A549 (cell line): ENCODE data around the gene SLFN5.
"Not testable (repeated sequence)": the region's sequence is repeated elsewhere in the genome, so short reads cannot be mapped to it uniquely, and the experiment has no call there.

Source experiments
- JUNB ChIP-seq: fragments of >200 bp; sonication (Bioruptor Twin); formaldehyde crosslinking; IDR thresholded peaks from 2 replicates; pipeline ENCODE4 v1.6.1; 2016
- MAX ChIP-seq: IDR thresholded peaks from 2 replicates; pipeline ENCODE4 v1.6.1; 2012
- POLR2A ChIP-seq: IDR thresholded peaks from 2 replicates; pipeline ENCODE4 v1.6.1; 2012; ENCODE audit warnings: mild to moderate bottlenecking, low read length
- REST ChIP-seq: fragments of 200-600 bp; sonication (generic); IDR thresholded peaks from 2 replicates; pipeline ENCODE4 v1.6.1; 2016; ENCODE audit warnings: antibody characterized with exemption, mild to moderate bottlenecking, moderate library complexity

- TF ChIP-seq POLR2A, JUNB, REST, MAX: not testable (repeated sequence)
Observed at GRCh38 chr17:35194001-35194400, 48.9 kb upstream of the SLFN5 start, which contains the start of gene SLC35G3.
